HG03571 (cell line): Measurements from ENCODE around the gene RASGEF1C.

ENCODE experiments used
- ATAC-seq: cut with Tn5 transposase; IDR thresholded peaks from one replicate; pipeline ENCODE4 v1.9.1; 2021; ENCODE audit not compliant: unreplicated experiment

The RASGEF1C gene

DNA sequence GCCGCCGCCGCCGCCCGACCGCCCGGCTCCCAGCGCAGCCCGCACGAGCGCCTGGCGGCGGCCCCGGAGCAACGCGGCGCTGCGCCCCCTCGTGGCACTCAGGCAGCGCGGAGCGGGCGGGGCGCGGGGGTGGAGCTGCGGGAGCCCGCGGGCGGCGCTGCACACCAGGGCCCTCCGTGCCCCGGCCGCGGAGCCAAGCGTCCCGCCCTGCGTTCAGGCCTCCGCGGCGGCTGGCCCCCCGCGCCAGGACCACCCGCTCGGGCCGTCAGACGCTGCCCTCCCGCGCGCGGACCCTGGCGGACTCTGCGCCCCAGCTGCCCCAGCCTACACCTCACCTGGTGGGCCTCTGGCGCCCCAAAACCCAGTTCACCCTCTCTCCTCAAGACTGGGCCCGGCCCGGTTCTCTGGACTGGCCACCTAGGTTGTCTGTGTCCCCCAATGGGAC is at the start of gene RASGEF1C:
RASGEF1C (minus strand) TSS at position 75 of the 445 bp plus-strand sequence. CDS start 71,159 bp downstream, outside the sequence.
- no peak for ATAC-seq

DNA sequence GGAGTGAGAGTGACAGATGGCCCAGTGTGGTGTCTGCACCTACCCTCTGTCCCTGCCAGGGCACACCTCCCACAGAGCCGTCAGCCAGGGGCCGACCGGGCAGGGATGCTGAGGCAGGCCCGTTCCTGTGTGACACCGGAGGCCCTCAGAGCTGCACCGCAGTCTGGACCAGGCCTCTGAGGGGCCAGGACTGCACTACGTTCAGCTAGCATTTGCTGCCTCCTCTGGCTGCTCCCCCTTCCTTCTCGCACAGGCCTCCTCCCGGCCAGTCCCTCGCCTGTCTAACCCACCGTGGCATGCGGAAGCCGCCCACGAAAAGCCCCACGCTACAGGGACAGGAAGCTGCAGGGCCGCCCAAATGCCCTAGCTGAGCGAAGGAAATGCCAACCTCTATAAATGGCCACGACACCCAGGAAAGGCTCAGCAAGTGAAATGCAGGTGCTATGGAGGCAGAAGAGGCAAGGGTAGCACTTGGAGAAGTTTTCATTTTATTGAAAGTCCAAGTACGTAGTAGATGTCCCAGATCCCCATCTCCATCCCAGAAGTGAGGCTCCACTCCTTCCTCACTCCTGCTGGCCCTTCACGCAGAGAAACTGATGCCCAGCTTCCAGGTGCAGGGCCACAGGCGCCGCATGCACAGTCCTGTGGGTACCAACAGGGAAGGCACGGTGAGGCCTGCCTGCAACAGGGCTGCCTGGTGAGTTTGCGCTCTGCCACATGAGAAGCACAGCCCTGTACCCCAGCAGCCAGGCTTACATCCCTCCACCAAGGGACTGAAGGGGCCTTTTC is 44.2 kb upstream of the RASGEF1C start:
- ATAC-seq, result no peak

DNA sequence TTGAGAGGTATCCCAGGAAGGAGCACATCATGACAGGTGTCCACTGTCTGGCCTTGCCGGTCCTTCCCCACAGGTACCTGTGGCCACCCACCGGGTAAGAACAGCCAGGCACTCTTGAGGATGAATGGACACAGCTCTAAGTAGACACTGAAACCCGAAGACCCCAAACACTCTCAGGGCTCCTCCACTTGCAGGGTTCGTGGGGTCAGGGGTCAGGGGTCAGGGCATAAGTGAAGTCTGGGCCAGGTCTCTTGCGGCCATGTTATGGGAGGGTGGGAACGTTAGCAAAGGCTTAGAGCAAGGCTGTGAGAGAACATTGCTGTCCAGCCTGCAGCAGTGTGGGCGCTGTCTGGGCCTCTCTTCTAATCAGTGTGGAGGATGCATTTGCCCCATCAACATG is 42.9 kb upstream of the RASGEF1C start:
- no peak for ATAC-seq

DNA sequence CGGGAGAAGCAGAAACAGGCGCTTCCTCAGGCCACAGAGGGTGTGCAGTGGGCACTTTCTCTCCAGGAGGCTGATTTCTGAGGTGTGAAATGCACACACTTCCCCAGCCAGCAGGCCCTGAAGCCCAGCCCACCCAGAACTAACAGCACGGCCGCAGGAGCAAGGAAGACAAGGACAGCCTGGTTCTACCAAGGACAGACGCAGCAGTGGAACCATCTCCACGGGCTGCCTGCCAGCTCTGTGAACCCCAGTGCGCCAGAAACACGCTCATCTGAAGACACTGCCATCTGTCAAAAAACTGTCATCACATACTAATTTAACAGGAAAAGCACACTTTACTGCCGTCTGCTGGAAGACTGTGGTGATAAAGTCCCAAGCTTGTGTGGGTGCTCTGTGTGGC is 42.1 kb upstream of the RASGEF1C start:
- no peak for ATAC-seq

DNA sequence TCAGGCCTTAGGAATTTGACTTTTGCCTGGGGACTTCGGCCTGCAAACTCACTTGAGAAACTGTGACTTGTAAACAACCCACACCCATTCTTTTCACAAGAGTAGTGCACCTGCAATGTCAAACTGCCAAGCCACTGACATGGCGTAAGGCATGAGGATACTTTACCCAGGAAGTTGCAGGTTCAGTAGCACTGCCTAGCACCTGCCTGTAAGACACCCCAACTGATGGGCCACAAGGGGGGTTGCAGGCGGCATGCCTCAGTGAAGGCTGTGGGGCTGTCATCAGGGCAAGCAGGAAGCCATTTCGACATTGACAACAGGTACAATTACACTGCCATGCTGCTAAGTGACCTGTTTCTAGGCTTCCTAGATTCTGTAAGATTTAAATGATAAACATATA is 41.3 kb upstream of the RASGEF1C start:
- ATAC-seq, result no peak

DNA sequence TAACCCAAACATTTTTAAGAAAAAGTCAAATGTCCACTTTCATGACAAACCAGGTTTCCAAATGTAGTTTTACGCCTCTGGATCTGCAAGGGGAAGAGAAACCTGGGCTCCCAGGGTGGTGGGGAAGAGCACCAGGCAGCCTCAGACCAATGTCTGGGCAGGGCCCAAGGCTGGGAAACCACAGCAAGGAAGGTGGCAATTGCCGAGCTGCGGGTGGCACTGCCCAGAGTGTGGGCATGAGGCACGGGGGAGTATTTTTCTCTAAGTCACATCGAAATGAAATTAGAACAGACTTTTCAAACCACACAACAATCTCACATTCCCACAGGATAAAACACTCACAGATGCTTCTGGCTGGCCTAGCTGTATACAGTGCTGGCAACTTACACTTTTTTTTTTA is 32.6 kb upstream of the RASGEF1C start:
- no peak for ATAC-seq

DNA sequence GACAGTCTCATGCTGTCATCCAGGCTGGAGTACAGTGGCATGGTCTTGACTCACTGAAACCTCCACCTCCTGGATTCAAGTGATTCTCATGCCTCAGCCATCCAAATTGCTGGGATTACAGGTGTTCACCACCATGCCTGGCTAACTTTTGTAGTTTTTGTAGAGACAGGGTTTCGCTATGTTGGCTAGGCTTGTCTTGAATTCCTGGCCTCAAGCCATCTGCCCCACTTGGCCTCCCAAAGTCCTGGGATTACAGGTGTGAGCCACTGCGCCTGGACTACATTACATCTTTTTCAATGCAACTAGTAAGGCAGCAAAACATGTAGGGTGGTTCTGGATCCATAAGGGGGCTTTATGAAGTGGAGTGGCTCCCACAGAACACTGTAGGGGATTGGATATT is 29.6 kb upstream of the RASGEF1C start:
- no peak for ATAC-seq

DNA sequence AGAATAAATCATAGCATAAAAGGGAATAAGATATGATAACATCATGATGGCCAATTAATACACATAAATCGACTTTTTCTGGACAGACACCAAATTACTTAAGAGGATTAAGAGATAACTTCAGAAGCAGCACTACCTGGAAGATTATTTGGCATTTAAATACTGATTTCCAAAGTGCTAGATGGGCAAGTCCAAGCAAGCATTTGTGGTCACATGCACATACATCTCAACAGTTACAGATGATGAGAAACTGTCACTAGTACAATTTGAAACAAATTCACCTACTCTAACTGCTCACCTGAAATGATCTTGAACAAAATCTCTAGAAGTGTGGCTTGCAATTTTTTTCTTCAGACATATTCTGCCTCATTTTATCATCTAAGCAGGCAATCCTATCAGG is 26.8 kb upstream of the RASGEF1C start:
- no peak for ATAC-seq

DNA sequence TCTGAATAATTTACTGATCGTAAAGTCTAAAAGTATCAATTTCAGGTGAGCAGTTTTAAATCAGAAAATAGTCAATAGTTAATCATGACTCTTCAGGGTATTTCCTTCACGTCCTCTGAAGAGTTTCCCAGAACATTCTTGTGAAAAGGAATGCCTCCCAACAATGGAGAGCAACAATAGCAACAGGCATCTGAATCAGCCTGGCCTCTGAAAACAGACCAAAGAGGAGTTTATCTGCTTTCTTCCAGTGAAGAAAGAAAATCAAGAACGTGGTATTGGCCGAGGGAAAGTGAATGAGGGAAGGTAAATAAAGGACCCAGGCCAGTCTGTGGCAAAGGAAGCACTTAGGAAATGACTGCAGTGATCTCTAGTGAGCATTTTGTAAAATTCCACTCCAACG is 26.1 kb upstream of the RASGEF1C start:
- no peak for ATAC-seq

DNA sequence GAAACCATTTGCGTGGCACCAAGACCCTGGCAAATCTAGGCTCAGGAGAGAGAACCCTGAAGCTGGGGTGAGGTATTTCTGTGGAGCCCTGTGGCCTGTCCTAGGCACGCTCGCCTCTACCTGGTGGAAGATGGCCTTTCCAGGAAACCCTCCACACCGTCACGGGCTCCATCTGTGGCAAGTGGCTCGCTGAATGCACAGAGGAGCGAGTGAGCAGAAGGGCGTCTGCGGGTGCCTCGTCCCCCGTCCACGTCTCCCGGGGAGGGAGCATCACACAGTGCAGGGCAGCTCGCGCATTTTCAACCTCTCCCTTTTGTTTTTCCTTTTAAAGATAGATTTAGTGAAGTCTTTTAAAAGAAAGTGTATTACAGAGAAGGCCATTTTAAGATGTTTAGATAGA is 25.3 kb upstream of the RASGEF1C start:
- ATAC-seq, result no peak

DNA sequence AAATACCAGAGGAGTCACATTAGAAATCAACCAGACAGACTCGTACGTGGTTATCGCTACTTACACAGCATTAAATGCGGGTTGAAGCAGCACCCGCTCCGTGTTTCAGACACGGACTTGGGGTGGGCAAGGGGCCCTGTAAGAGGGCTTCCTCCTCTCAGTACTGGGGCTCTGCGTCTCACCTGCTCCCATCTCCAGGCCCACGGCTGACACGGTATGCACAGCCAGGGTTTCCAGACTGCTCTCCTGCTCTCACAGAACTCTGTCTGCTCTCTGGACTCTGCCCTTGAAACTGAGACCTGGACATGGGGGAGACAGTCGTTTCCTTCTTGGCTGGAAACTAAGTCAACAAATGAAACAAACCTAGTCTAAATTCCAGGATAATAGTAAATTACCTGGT is 24.7 kb upstream of the RASGEF1C start:
- ATAC-seq, result no peak

DNA sequence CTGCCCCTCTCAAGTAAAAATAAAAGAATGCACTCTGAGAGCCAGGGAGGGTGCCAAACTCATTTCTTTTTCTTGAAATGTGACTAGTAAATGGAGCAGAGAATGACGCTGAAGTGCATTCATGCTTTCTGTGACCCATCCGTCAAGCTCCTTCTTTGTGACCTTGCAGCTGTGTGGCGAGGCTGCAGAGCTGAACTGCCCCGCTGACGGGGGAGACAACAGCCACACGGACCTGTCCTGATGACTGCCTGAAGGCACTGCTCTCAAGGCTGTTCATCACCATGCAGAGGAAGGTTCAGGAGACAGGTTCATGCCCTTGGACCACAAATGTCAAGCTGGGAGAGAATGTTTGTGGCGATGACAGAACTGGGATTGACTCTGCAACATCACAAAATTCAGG is 21.0 kb upstream of the RASGEF1C start:
- no peak for ATAC-seq

DNA sequence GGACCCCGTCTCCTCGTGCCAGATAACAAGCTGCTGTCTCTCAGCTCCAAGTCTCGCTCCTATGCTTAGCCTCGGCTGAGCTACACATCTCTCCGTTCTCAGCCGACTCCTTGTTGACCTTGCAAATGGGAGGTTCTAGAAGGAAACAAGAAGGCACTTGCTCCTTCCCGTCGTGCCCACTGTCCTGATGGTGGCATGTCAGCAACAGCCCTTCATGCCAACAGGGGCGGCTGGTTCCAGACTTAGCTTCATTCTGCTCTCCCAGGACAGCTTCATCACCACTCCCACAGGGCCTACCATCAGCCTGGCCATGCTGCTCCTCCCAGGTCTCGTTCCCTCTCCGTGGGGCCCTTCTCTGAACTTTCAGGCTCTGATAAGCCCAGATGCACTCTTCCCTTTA is 13.0 kb upstream of the RASGEF1C start:
- no peak for ATAC-seq

DNA sequence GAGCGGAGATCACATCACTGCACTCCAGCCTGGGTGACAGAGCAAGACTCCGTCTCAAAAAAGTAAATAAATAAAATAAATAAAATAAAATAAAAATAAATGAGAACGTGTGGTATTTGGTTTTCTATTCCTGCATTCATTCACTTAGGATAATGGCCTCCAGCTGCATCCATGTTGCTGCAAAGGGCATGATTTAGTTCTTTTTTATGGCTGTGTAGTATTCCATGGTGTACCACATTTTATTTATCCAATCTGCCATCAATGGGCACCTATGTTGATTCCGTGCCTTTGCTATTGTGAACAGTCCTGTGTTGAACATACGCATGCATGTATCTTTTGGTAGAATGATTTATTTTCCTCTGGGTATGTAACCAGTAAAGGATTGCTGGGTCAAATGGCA is 8.8 kb upstream of the RASGEF1C start:
- no peak for ATAC-seq

DNA sequence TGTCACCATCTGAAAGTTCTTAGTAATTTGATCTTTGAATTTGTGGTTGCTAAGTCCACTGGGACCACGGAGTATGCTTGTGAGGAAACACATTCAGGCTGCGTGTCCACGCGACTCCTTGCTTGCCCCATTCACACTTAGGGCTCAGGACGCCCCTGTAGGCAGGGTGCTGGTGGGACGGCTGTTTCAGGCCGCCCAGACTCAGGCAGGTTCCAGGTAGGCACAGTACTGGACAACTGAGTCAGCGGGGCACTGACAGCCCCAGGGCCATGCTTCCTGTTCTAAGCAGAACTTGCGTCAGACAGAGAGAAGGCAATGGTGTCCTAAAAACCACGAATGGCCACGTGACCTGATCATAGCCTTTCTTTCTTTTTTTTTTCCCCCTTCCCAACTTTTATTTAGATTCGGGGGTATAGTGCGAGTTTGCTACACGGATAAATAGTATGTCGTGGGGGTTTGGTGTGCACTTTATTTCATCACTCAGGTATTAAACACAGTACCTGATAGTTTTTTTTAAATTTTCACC is 7.7 kb upstream of the RASGEF1C start:
- ATAC-seq, result no peak

DNA sequence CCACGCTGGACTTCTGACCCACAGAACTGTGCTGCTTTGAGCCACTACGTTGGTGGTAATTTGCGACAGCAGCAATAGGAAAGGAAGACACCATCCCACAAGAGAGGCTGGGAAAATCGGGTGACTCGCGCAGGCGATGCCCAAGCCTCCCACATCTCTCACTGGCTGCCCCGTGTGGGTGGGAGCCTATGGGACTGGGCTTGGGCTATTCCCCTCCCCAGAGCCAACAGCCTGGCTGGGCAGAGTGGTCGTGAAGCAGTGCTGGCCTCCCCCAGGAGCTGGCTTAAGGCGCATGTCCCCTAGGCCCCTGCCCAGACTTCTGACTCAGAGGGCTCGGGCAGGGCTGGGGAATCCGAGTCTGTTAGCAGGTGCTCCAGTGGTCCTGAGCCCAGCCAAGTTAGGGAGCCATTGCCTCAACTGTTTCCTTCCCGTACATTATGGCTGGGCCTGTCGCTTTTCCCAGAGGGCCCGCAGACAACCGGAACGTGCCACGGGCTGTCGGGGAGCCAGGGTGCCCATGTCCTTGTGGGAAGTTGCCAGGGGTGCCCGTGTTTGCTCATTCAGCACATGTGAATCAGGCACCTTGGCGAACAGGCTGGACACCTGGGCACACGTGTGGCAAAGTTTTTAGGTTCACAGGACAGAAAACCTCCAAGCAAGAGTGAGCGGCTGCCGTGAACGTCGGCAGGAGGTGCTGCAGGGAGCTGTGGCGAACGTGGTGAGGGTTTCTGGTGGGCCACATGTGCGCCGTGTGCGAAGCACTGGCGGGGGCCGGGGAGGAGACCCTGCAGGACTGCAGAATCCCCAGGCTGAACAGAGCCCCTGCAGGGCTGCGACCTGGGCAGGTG is 7.0 kb upstream of the RASGEF1C start:
- ATAC-seq, result no peak

DNA sequence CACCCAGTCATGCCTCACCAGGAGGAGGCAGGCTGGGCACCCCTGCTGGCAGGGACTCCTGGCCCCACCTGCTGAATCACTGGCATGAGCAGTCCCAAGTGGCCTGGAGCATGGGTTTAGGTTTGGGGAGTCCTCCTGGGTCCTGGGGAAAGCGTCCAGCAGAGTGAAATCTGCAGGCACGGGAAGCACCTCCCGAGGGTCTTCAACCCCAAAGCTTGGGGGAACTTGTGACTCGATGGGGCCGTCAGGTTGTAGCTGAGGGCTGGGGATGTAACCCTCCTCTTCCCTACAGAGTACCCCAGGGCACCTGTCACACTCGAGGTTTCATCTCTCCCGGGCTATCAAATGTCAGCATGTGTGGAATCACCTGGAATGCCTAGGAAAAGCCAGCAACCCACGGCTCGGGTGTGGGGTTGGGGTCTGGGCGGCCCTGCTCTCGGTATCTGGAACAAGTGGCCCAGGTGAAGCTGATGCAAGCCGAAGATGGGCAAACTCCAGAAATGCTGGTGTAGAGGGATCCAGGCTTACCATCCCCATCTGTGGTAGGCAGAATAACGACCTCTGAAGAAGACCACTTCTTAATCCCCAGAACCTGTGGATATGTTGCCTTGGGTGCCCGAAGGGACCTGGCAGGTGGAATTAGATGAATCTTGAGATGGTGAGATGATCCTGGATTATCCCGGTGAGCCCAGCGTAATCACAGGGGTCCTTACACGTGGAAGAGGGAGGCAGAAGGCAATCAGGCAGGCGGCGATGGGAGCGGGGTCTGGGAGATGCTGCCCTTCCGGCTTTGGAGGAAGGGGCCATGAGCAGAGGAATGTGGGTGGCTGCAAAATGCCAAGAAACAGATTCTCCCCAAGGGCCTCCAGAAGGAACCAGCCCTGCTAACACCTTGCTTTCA is 6.1 kb upstream of the RASGEF1C start:
- no peak for ATAC-seq

DNA sequence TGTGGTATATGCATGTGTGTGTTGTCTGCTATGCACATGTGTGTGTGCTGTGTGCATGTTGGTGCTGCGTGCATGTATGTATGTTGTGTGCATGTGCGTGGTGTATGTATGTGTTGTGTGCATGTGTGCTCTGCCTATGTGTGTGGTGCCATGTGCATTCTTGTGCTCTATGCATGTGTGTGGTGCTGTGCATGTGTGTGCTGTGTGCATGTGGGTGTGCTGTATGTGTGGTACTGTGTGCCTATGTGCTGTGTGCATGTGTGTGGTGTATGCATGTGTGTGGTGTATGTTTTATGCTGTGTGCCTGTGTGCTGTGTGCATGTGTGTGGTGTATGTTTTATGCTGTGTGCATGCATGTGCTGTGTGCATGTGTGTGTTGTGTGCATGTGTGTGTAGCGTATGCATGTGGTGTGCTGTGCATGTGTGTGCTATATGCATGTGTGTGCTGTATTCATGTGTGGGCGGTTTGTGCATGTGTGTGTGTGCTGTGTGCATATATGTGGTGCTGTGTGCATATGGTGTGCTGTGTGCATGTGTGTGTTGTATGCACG is 4.7 kb upstream of the RASGEF1C start:
- ATAC-seq, result no peak

DNA sequence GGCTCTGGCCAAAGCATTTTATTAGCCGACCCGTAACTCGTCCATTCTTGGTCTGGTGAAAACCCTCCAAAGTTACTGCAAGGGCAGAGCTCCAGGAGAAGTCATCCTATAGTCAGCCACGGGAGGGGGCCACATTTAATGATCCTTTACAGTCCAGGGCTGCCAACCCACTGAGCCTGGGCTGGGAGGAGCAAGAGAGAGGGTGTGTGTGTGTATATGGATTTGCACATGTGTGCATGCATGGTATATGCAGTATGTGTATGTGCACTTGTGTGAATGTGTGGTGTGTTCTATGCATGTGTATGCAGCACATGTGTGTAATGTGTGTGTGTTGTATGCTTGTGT is 4.2 kb upstream of the RASGEF1C start:
- ATAC-seq, result no peak

DNA sequence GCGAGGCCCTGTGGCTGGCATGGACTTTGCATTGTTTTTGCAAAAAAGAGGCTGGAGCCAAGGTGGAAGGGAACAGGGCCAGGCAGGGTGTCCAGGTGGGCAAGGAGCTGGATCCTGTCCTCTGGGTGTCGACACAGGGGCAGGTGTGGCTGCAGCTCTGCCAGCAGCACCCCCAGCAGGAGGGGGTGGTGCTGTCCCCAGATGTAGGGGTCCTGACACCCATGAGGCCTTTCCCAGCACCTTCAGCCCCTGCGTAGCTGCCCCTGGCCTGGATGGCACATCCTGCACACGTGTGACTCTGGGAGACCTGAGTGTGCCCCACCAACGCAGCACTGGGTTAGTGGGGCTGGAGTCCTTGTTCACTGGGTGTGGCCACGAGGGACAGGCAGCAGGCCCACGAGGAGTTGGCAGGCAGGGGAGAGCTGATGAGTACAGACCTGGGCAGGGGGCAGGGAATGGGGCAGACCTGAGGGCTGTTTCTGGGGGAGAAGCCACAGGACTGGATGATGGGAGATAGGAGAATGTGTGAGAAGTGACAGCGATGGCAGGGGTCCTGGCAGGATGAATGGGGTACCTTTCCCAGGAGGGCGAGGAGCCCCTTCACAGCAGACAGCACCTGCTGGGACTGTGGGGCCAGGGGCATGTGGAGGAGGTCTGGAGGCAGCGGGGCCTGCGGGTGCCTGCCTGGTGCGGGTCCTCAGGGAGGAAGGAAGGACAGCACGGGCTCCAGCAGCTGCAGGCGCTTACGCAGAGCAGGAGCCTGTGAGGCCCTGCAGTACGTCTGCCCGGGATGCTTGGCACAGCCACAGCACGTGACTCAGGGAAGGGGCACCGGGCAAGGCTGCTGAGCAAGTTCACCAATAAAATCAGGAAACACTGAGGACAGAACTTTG is 3.6 kb upstream of the RASGEF1C start:
- ATAC-seq, result no peak
